ENCODE measurements around the gene RGS7.
"Not testable (repeated sequence)": the region's sequence is repeated elsewhere in the genome, so short reads cannot be mapped to it uniquely, and the experiment has no call there.

GRCh38 chr1:241088075-241088474 is 268.9 kb downstream of the RGS7 start:
- TF ChIP-seq POLR2AphosphoS5, POLR2A (IDR thresholded peaks at IDR 0.05): not testable (repeated sequence)
- TF ChIP-seq, protein P1, sequence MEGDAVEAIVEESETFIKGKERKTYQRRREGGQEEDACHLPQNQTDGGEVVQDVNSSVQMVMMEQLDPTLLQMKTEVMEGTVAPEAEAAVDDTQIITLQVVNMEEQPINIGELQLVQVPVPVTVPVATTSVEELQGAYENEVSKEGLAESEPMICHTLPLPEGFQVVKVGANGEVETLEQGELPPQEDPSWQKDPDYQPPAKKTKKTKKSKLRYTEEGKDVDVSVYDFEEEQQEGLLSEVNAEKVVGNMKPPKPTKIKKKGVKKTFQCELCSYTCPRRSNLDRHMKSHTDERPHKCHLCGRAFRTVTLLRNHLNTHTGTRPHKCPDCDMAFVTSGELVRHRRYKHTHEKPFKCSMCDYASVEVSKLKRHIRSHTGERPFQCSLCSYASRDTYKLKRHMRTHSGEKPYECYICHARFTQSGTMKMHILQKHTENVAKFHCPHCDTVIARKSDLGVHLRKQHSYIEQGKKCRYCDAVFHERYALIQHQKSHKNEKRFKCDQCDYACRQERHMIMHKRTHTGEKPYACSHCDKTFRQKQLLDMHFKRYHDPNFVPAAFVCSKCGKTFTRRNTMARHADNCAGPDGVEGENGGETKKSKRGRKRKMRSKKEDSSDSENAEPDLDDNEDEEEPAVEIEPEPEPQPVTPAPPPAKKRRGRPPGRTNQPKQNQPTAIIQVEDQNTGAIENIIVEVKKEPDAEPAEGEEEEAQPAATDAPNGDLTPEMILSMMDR (IDR thresholded peaks at IDR 0.05 in 8 of 11, conservative IDR thresholded peaks at IDR 0.05 in 3 of 11) = not testable (repeated sequence)
